Measurements from ENCODE around the gene SLC34A3.

SLC34A3 gene

DNA sequence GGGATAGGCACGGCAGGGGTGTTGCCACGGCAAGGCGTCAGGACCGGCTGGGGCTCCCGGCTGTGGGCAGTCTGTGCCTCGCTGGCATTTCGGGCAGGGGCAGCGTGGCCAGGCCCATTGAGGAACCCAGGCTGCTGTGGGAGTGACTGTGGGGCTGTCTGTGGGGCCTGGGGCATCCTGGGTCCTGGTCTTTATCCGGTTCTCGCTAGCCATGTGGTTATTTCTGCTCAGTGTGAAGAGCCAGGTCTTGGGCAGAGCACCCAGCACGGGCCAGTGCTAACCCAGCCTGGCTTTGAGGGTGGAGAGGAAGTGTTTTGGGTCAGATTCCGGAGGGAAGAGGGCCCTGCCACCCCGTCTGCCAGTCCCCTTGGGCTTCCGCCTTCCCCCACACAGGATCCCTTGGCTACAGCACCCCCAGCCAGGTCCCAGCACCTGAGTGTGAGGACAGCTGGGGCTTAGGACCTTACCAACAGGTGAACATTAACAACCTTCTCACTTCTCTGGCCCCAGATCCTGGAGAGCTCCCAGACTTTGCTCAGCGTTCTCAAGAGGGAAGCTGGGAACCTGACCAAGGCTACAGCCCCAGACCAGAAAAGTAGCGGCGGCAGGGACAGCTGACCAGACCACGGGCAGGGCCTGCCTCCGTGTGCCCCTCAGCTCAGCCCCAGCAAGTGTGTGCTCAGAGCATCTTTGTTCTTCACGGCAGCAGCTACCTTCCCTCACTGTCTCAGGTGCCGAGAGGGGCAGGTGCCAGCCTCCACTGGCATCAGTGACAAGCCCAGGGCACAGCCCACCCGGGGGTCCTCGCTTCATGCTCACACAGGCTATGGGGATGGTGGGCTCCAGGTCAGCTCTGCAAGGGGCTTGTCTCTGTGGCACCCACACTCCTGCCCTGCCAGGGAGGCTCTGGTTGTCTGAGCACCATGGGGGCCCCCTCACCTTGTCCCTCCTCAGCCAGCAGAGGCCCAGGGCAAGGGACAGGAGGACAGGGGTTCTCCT lies 41.1 kb upstream of the SLC34A3 start:
- H3K27ac ChIP-seq (ENCODE audit: low read depth, low read length): peak overlapping the region; percentile 93
- H3K27me3 ChIP-seq (ENCODE audit: control insufficient read depth, insufficient read depth, low read length): no peaks in the 10 kb centered on the region
- H3K9me3 ChIP-seq (ENCODE audit: control insufficient read depth, insufficient read depth, low read length): no peaks in the 10 kb centered on the region
- 0 out of 2 replicates have a peak, but pooled peaks cover under 1% of the 10 kb centered on the region for H3K4me1 ChIP-seq (ENCODE audit: control insufficient read depth, insufficient read depth, low read length)
- peak overlapping the region; percentile 74; the same call in 1 of the 2 replicates for H3K9ac ChIP-seq (ENCODE audit: low read depth, low read length)
- peak overlapping the region; percentile 87 for H3K4me3 ChIP-seq (ENCODE audit: low read depth, low read length)
- peaks cover 45% of the 10 kb centered on the region; the same call in 1 of the 2 replicates for H3K36me3 ChIP-seq (ENCODE audit: control insufficient read depth, insufficient read depth, low read length)

- no peak overlapping the region for H3K4me3 ChIP-seq (ENCODE audit: low read depth, low read length)
- peaks cover 40% of the 10 kb centered on the region; the same call in 1 of the 2 replicates for H3K36me3 ChIP-seq (ENCODE audit: control insufficient read depth, insufficient read depth, low read length)
- H3K4me1 ChIP-seq (ENCODE audit: control insufficient read depth, insufficient read depth, low read length): 0 out of 2 replicates have a peak, but pooled peaks cover 4% of the 10 kb centered on the region
- H3K27ac ChIP-seq (ENCODE audit: low read depth, low read length): no peak overlapping the region
- no peaks in the 10 kb centered on the region for H3K9me3 ChIP-seq (ENCODE audit: control insufficient read depth, insufficient read depth, low read length)
- H3K27me3 ChIP-seq (ENCODE audit: control insufficient read depth, insufficient read depth, low read length): no peaks in the 10 kb centered on the region
- H3K9ac ChIP-seq (ENCODE audit: low read depth, low read length): no peak overlapping the region
Observed at GRCh38 chr9:137190315-137190856, 40.3 kb upstream of the SLC34A3 start.

DNA sequence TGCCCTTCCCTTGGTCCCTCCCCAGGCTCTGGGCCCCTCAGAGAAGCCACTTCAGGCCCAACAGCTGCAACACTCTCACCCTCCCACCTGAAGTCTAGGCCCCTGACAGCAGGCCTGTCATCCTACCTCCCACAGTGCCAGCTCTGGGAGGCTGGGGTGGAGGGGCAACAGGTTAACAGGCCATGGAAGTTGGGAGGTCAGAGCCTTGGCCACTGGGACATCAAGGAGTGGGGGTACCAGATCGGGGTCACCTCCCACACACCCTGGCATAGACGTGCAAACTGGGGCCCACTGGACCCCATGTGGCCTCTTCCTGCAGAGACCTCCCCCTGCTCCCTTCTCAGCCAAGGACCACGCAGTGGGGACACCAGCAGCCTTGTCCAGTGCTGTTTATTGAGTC lies 39.5 kb upstream of the SLC34A3 start:
- no peaks in the 10 kb centered on the region for H3K27me3 ChIP-seq (ENCODE audit: control insufficient read depth, insufficient read depth, low read length)
- H3K9ac ChIP-seq (ENCODE audit: low read depth, low read length): no peak overlapping the region
- H3K4me1 ChIP-seq (ENCODE audit: control insufficient read depth, insufficient read depth, low read length): 0 out of 2 replicates have a peak, but pooled peaks cover 4% of the 10 kb centered on the region
- H3K27ac ChIP-seq (ENCODE audit: low read depth, low read length): no peak overlapping the region
- H3K4me3 ChIP-seq (ENCODE audit: low read depth, low read length): no peak overlapping the region
- peaks cover 31% of the 10 kb centered on the region; the same call in 1 of the 2 replicates for H3K36me3 ChIP-seq (ENCODE audit: control insufficient read depth, insufficient read depth, low read length)
- no peaks in the 10 kb centered on the region for H3K9me3 ChIP-seq (ENCODE audit: control insufficient read depth, insufficient read depth, low read length)

- H3K27me3 ChIP-seq (ENCODE audit: control insufficient read depth, insufficient read depth, low read length): no peaks in the 10 kb centered on the region
Observed at GRCh38 chr9:137191691-137192447, 38.8 kb upstream of the SLC34A3 start.

DNA sequence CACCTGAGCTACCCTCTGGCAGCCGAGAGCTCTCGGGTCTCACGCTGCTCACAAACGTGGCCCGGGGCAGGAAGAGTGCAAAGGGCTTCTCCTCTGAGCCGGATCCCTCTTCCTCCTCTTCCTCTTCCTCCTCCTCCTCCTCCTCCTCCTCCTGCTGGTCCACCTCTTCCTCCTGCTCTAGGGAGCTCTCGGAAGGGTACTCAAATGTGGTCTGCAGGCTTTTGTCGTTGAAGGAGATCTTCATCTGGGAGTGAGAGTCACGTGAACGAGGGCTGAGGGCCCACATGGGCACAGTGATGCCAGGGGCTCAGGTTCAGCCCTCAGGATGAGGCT lies 38.3 kb upstream of the SLC34A3 start:
- Histone ChIP-seq H3K27me3 (ENCODE audit: control insufficient read depth, insufficient read depth, low read length) (no peaks in the 10 kb centered on the region), H3K9ac (ENCODE audit: low read depth, low read length) (no peak overlapping the region), H3K4me3 (ENCODE audit: low read depth, low read length) (no peak overlapping the region), H3K4me1 (ENCODE audit: control insufficient read depth, insufficient read depth, low read length) (0 out of 2 replicates have a peak, but pooled peaks cover 4% of the 10 kb centered on the region), H3K9me3 (ENCODE audit: control insufficient read depth, insufficient read depth, low read length) (no peaks in the 10 kb centered on the region), H3K36me3 (ENCODE audit: control insufficient read depth, insufficient read depth, low read length) (peaks cover 20% of the 10 kb centered on the region; the same call in 1 of the 2 replicates), H3K27ac (ENCODE audit: low read depth, low read length) (no peak overlapping the region)

More at GRCh38 chr9:137191691-137192447, 38.8 kb upstream of the SLC34A3 start:
- no peak overlapping the region for H3K27ac ChIP-seq (ENCODE audit: low read depth, low read length)
- no peaks in the 10 kb centered on the region for H3K9me3 ChIP-seq (ENCODE audit: control insufficient read depth, insufficient read depth, low read length)
- H3K36me3 ChIP-seq (ENCODE audit: control insufficient read depth, insufficient read depth, low read length): peaks cover 25% of the 10 kb centered on the region; the same call in 1 of the 2 replicates
- H3K4me3 ChIP-seq (ENCODE audit: low read depth, low read length): no peak overlapping the region
- no peak overlapping the region for H3K9ac ChIP-seq (ENCODE audit: low read depth, low read length)
- 0 out of 2 replicates have a peak, but pooled peaks cover 4% of the 10 kb centered on the region for H3K4me1 ChIP-seq (ENCODE audit: control insufficient read depth, insufficient read depth, low read length)

GRCh38 chr9:137192859-137193258 lies 37.8 kb upstream of the SLC34A3 start:
- Histone ChIP-seq H3K4me1 (ENCODE audit: control insufficient read depth, insufficient read depth, low read length) (0 out of 2 replicates have a peak, but pooled peaks cover 4% of the 10 kb centered on the region), H3K27me3 (ENCODE audit: control insufficient read depth, insufficient read depth, low read length) (no peaks in the 10 kb centered on the region), H3K36me3 (ENCODE audit: control insufficient read depth, insufficient read depth, low read length) (peaks cover 20% of the 10 kb centered on the region; the same call in 1 of the 2 replicates), H3K9ac (ENCODE audit: low read depth, low read length) (no peak overlapping the region), H3K4me3 (ENCODE audit: low read depth, low read length) (no peak overlapping the region), H3K27ac (ENCODE audit: low read depth, low read length) (no peak overlapping the region), H3K9me3 (ENCODE audit: control insufficient read depth, insufficient read depth, low read length) (no peaks in the 10 kb centered on the region)

GRCh38 chr9:137193771-137194170 lies 36.9 kb upstream of the SLC34A3 start:
- Histone ChIP-seq H3K4me3 (ENCODE audit: low read depth, low read length) (no peak overlapping the region), H3K27ac (ENCODE audit: low read depth, low read length) (no peak overlapping the region), H3K36me3 (ENCODE audit: control insufficient read depth, insufficient read depth, low read length) (peaks cover 20% of the 10 kb centered on the region; the same call in 1 of the 2 replicates), H3K27me3 (ENCODE audit: control insufficient read depth, insufficient read depth, low read length) (no peaks in the 10 kb centered on the region), H3K9ac (ENCODE audit: low read depth, low read length) (no peak overlapping the region), H3K9me3 (ENCODE audit: control insufficient read depth, insufficient read depth, low read length) (no peaks in the 10 kb centered on the region), H3K4me1 (ENCODE audit: control insufficient read depth, insufficient read depth, low read length) (0 out of 2 replicates have a peak, but pooled peaks cover 4% of the 10 kb centered on the region)

DNA sequence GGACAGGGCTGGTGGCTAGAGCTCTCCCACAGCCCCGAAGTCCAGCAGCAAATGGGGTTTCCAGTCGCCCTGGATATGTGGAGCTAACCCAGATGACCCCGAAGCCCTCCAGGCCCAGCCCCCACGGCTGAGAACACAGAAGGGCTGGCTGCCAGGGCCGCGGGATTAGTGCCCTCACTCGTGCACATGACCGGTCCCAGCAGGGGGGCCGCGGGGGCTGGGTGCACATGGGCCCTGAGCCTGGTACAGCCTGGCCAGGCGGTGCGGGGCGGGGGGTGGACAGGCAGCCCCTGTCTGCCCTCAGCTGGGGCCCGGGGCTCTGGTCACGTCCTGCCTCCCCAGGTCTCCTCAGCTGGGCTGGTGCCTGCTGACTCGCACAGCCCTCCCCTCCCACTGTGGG lies 36.3 kb upstream of the SLC34A3 start:
- H3K27ac ChIP-seq (ENCODE audit: low read depth, low read length): no peak overlapping the region
- 0 out of 2 replicates have a peak, but pooled peaks cover 4% of the 10 kb centered on the region for H3K4me1 ChIP-seq (ENCODE audit: control insufficient read depth, insufficient read depth, low read length)
- no peak overlapping the region for H3K9ac ChIP-seq (ENCODE audit: low read depth, low read length)
- peaks cover 20% of the 10 kb centered on the region; the same call in 1 of the 2 replicates for H3K36me3 ChIP-seq (ENCODE audit: control insufficient read depth, insufficient read depth, low read length)
- no peaks in the 10 kb centered on the region for H3K27me3 ChIP-seq (ENCODE audit: control insufficient read depth, insufficient read depth, low read length)
- no peaks in the 10 kb centered on the region for H3K9me3 ChIP-seq (ENCODE audit: control insufficient read depth, insufficient read depth, low read length)
- no peak overlapping the region for H3K4me3 ChIP-seq (ENCODE audit: low read depth, low read length)

DNA sequence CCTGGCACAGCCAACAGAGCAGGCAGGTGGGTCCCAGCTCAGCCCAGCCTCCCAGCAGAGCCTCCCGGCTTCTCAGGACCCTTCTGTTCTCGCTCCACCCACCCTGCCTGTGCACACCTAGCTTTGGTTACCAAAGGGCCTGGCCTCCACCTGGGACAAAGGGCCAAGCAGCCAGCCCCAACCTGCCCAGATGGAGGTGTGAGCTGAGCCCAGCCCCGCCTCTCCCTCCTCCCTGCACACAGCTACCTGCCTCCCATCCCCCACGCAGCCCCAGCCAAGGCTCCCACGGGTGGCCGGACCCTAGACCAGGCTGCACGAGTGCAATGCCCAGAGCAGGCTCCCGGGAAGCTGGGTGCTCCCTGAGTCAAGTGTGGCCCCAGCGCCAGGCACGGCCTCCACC lies 35.8 kb upstream of the SLC34A3 start:
- Histone ChIP-seq H3K9ac (ENCODE audit: low read depth, low read length) (no peak overlapping the region), H3K4me1 (ENCODE audit: control insufficient read depth, insufficient read depth, low read length) (0 out of 2 replicates have a peak, but pooled peaks cover 4% of the 10 kb centered on the region), H3K9me3 (ENCODE audit: control insufficient read depth, insufficient read depth, low read length) (no peaks in the 10 kb centered on the region), H3K36me3 (ENCODE audit: control insufficient read depth, insufficient read depth, low read length) (peaks cover 18% of the 10 kb centered on the region; the same call in 1 of the 2 replicates), H3K4me3 (ENCODE audit: low read depth, low read length) (no peak overlapping the region), H3K27ac (ENCODE audit: low read depth, low read length) (no peak overlapping the region), H3K27me3 (ENCODE audit: control insufficient read depth, insufficient read depth, low read length) (no peaks in the 10 kb centered on the region)

- Histone ChIP-seq H3K9ac (ENCODE audit: low read depth, low read length) (no peak overlapping the region), H3K4me3 (ENCODE audit: low read depth, low read length) (no peak overlapping the region), H3K27ac (ENCODE audit: low read depth, low read length) (no peak overlapping the region), H3K27me3 (ENCODE audit: control insufficient read depth, insufficient read depth, low read length) (no peaks in the 10 kb centered on the region), H3K9me3 (ENCODE audit: control insufficient read depth, insufficient read depth, low read length) (no peaks in the 10 kb centered on the region), H3K36me3 (ENCODE audit: control insufficient read depth, insufficient read depth, low read length) (peaks cover 13% of the 10 kb centered on the region; the same call in 1 of the 2 replicates), H3K4me1 (ENCODE audit: control insufficient read depth, insufficient read depth, low read length) (0 out of 2 replicates have a peak, but pooled peaks cover 4% of the 10 kb centered on the region)
Observed at GRCh38 chr9:137195525-137196220, 35.0 kb upstream of the SLC34A3 start.
